Endothelial cell of umbilical vein (primary cell): ENCODE results near the gene CDK15. TPM values are rescaled to one million over a fixed set of nuclear protein-coding genes. Genes with fewer than 3 reads are reported as not detected.
A peak's percentile ranks its signal among the peaks of the same experiment; 100 is the strongest.

Experiments
- BruUV-seq: library from RNA; stranded (reverse); fragments of 400-500 nt; replicated peaks from 2 replicates; lab custom pipeline; 2021; lab: Mats Ljungman, UMichigan
- CTCF ChIA-PET: fragments of 300-600, 350-600 bp; sonication (Branson Sonifier 250); formaldehyde crosslinking; loops from one replicate; lab custom pipeline; 2021; ENCODE audit warnings: antibody characterized with exemption, inconsistent platforms; lab: Charles Lee
- POLR2A ChIA-PET: fragments of 300-600, 350-600 bp; sonication (Branson Sonifier 250); formaldehyde crosslinking; loops from one replicate; lab custom pipeline; 2021; ENCODE audit warnings: antibody characterized with exemption, inconsistent platforms; lab: Charles Lee
- DNase-seq: peaks from one replicate; pipeline ENCODE4 v3.0.0-alpha.2; 2011; ENCODE audit warnings: low read depth, low spot score
- FAIRE-seq: peaks from 2 replicates; lab custom pipeline; 2011; peaks lifted over from hg19 to GRCh38; lab: Jason Lieb, UNC
- H2AFZ ChIP-seq: 2 replicates; pipeline ENCODE4 v1.6.0; 2012; ENCODE audit warnings: low read depth, low read length, control low read depth, inconsistent platforms
- H3K27ac ChIP-seq: 2 replicates; pipeline ENCODE4 v1.5.1; 2011; ENCODE audit warnings: low read depth, mild to moderate bottlenecking, control low read depth, low read length, moderate library complexity; ENCODE audit not compliant: insufficient read depth
- H3K27me3 ChIP-seq, 2 experiments: 2 replicates each; pipeline versions ENCODE4 v1.6.0 to v1.6.1; 2011; ENCODE audit warnings: low read length in 2 of 2, mixed read lengths in 1 of 2; ENCODE audit not compliant: control insufficient read depth in 2 of 2, insufficient read depth in 2 of 2
- H3K36me3 ChIP-seq, 2 experiments: 2 replicates in 1 of 2; 3 replicates in 1 of 2; pipeline ENCODE4 v1.5.1; 2011; ENCODE audit warnings: low read length in 2 of 2, mild to moderate bottlenecking in 1 of 2, moderate library complexity in 1 of 2; ENCODE audit not compliant: control insufficient read depth in 2 of 2, insufficient read depth in 2 of 2; ENCODE audit errors: extremely low read depth in 1 of 2
- H3K4me1 ChIP-seq: 3 replicates; pipeline ENCODE4 v1.5.1; 2011; ENCODE audit warnings: mild to moderate bottlenecking, low read length; ENCODE audit not compliant: control insufficient read depth, insufficient read depth; ENCODE audit errors: extremely low read depth
- H3K4me2 ChIP-seq: 2 replicates; pipeline ENCODE4 v1.6.1; 2011; ENCODE audit warnings: low read length, control low read depth, mixed read lengths; ENCODE audit not compliant: insufficient read depth
- H3K4me3 ChIP-seq, 3 experiments: fragments of 200-600 bp in 1 of 3; sonication (generic), shearing (Covaris generic) in 1 of 3; replicated peaks in 1 of 3; 2 replicates each; pipeline ENCODE4 v1.5.1; 2011 to 2016; ENCODE audit warnings: control low read depth in 3 of 3, low read length in 3 of 3, mild to moderate bottlenecking in 2 of 3, inconsistent platforms in 1 of 3, low read depth in 1 of 3, moderate library complexity in 1 of 3; ENCODE audit not compliant: insufficient read depth in 1 of 3
- H3K79me2 ChIP-seq: 2 replicates; pipeline ENCODE4 v1.6.0; 2012; ENCODE audit warnings: low read length, inconsistent platforms; ENCODE audit not compliant: control insufficient read depth, insufficient read depth
- H3K9ac ChIP-seq: replicated peaks from 2 replicates; pipeline ENCODE3; 2011; ENCODE audit warnings: low read length, control low read depth; ENCODE audit not compliant: insufficient read depth; ENCODE audit errors: extremely low read depth
- H3K9me1 ChIP-seq: replicated peaks from 3 replicates; pipeline ENCODE4 v1.6.0; 2011; ENCODE audit warnings: mild to moderate bottlenecking, low read length; ENCODE audit not compliant: control insufficient read depth, insufficient read depth; ENCODE audit errors: extremely low read depth
- H3K9me3 ChIP-seq: replicated peaks from 2 replicates; pipeline ENCODE4 v1.5.1; 2012; ENCODE audit warnings: low read length, inconsistent platforms; ENCODE audit not compliant: control insufficient read depth, insufficient read depth
- H4K20me1 ChIP-seq: replicated peaks from 2 replicates; pipeline ENCODE3; 2011; ENCODE audit warnings: mild to moderate bottlenecking, low read length; ENCODE audit not compliant: control insufficient read depth, insufficient read depth; ENCODE audit errors: extremely low read depth
- CTCF ChIP-seq, 2 donors: IDR thresholded peaks; 1 replicate in 1 of 2; 2 replicates in 1 of 2; pipeline ENCODE4 v1.5.1; 2011; ENCODE audit warnings: low read length in 2 of 2, mild to moderate bottlenecking in 2 of 2, moderate library complexity in 2 of 2, control low read depth in 1 of 2, inconsistent platforms in 1 of 2, low read depth in 1 of 2; ENCODE audit not compliant: insufficient read depth in 1 of 2; ENCODE audit errors: extremely low read depth in 1 of 2
- FOS ChIP-seq: IDR thresholded peaks from 2 replicates; pipeline ENCODE4 v1.6.1; 2011; ENCODE audit warnings: mild to moderate bottlenecking, low read length, moderate library complexity, borderline replicate concordance; ENCODE audit not compliant: insufficient read depth
- GATA2 ChIP-seq: IDR thresholded peaks from 2 replicates; pipeline ENCODE4 v1.7.0; 2011; ENCODE audit warnings: low read depth, mild to moderate bottlenecking, moderate library complexity, mixed read lengths, low read length; ENCODE audit not compliant: insufficient read length, insufficient read depth
- JUN ChIP-seq: IDR thresholded peaks from 2 replicates; pipeline ENCODE4 v1.6.1; 2011; ENCODE audit warnings: borderline replicate concordance, low read depth; ENCODE audit not compliant: insufficient read length, insufficient read depth
- MYC ChIP-seq: IDR thresholded peaks from one replicate; pipeline ENCODE4 v1.6.1; 2011; ENCODE audit warnings: mild to moderate bottlenecking, low read depth, low read length
- POLR2A ChIP-seq: IDR thresholded peaks from 2 replicates; pipeline ENCODE4 v1.6.1; 2012; ENCODE audit warnings: low read depth, mild to moderate bottlenecking, control low read depth, low read length
- POLR2AphosphoS5 ChIP-seq: IDR thresholded peaks from 2 replicates; pipeline ENCODE4 v1.6.1; 2012; ENCODE audit warnings: low read depth, mild to moderate bottlenecking, control low read depth, low read length, moderate library complexity; ENCODE audit not compliant: insufficient read depth
- dilution Hi-C: fragments of 300-500 bp; cut with MboI; formaldehyde crosslinking; loops from one replicate; pipeline ENCODE4 v1.15.0; 2019; ENCODE audit warnings: low sequenced_read_pairs; ENCODE audit not compliant: extremely low pct_ligation_motif_present
- intact Hi-C: fragments of 100-400 bp; cut with micrococcal nuclease; formaldehyde crosslinking; loops from one replicate; pipeline ENCODE4 v1.10.0; 2022
- polyA plus RNA-seq, 4 experiments: library from polyadenylated mRNA; depleted of rRNA in 3 of 4; stranded (reverse) in 3 of 4; unstranded in 1 of 4; fragments of >200 nt; gene quantifications; 2 replicates each; pipeline versions ENCODE4 v1.2.1 to v1.2.3, GENCODE V29; 2011 to 2012; ENCODE audit warnings: missing spikeins in 1 of 4
- total RNA-seq: library from RNA; stranded (reverse); gene quantifications from 2 replicates; pipeline ENCODE4 v1.2.3, GENCODE V29; 2021
- TF ChIP-seq, protein P1 (sequence below): IDR thresholded peaks from 2 replicates; pipeline ENCODE4 v1.6.1; 2011; ENCODE audit not compliant: insufficient read depth, insufficient read length

The CDK15 gene
- total and polyA plus RNA-seq, 2 donors (not counting 3 experiments of a cell fraction or from before 2014, with no cell fraction given) = not detected

GRCh38 chr2:201797175-201797840 lies 9.0 kb upstream of the CDK15 start:
- no peak for DNase-seq
- dilution Hi-C loops = no loop called here

GRCh38 chr2:201798252-201798913 lies 8.0 kb upstream of the CDK15 start:
- H3K27me3 ChIP-seq = peaks cover 0 to 5% of the 10 kb centered on the region in 2 experiments
- H3K4me1 ChIP-seq = peaks cover 14% of the 10 kb centered on the region
- DNase-seq = peak; percentile 42
- peak; percentile 89 for FAIRE-seq
- H3K36me3 ChIP-seq = no peaks in the 10 kb centered on the region
- POLR2A ChIA-PET = no interaction called here
- H3K9me1 ChIP-seq = no peaks in the 10 kb centered on the region
- H3K27ac ChIP-seq = no peak overlapping the region
- TF ChIP-seq FOS (peak; percentile 80), MYC (no peak), GATA2 (peak; percentile 92), JUN (peak; percentile 57), POLR2AphosphoS5 (peak; percentile 49), CTCF (IDR thresholded peaks at IDR 0.05; ENCODE audit: extremely low read depth in 1 of 2, insufficient read depth in 1 of 2, low read depth in 1 of 2, low read length in 2 of 2) (no peak), POLR2A (no peak)
- TF ChIP-seq, protein P1, sequence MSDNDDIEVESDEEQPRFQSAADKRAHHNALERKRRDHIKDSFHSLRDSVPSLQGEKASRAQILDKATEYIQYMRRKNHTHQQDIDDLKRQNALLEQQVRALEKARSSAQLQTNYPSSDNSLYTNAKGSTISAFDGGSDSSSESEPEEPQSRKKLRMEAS = no peak
- H4K20me1 ChIP-seq = no peaks in the 10 kb centered on the region
- no peak overlapping the region for H3K9ac ChIP-seq
- dilution Hi-C loops = no loop called here
- no peak overlapping the region for H3K4me3 ChIP-seq
- peak overlapping the region; percentile 28 for H3K4me2 ChIP-seq
- CTCF ChIA-PET = interaction anchor here (0.6 to 1.2 kb wide), 6 partner anchors 8 to 381 kb away, joined by 3 to 5 read pairs (median 3); partner anchors contain the start of genes ALS2 and CDK15
- intact Hi-C loops = loop anchor here (5.0 to 10.0 kb wide), 4 partner anchors 64 to 319 kb away; partner anchors contain the start of gene FZD7
- H3K79me2 ChIP-seq = no peaks in the 10 kb centered on the region
- peak overlapping the region; percentile 11 for H2AFZ ChIP-seq
- H3K9me3 ChIP-seq = no peaks in the 10 kb centered on the region
- BruUV-seq = no TSS peak

More at GRCh38 chr2:201797175-201797840, 9.0 kb upstream of the CDK15 start:
- peak; percentile 15 for TF ChIP-seq JUN
- TF ChIP-seq, protein P1 = no peak
- Histone ChIP-seq H4K20me1 (no peaks in the 10 kb centered on the region), H3K9ac (no peak overlapping the region), H3K4me2 (no peak overlapping the region), H2AFZ (no peak overlapping the region), H3K4me3 (no peak overlapping the region), H3K4me1 (peaks cover 14% of the 10 kb centered on the region), H3K27me3 (peaks cover 0 to 3% of the 10 kb centered on the region in 2 experiments), H3K9me1 (no peaks in the 10 kb centered on the region), H3K79me2 (no peaks in the 10 kb centered on the region), H3K9me3 (no peaks in the 10 kb centered on the region), H3K36me3 (no peaks in the 10 kb centered on the region), H3K27ac (no peak overlapping the region)
- intact Hi-C loops = loop anchor here (5.0 to 10.0 kb wide), 4 partner anchors 65 to 320 kb away; partner anchors contain the start of gene FZD7
- no peak for FAIRE-seq
- CTCF ChIA-PET = interaction anchor here (0.5 to 1.2 kb wide), 5 partner anchors 16 to 382 kb away, joined by 3 to 10 read pairs (median 3); partner anchors contain the start of gene ALS2
- no TSS peak for BruUV-seq
- POLR2A ChIA-PET = no interaction called here
